ENCODE results near the gene PRR30.

Gene PRR30

GRCh38 chr2:27096748-27097297, 42.4 kb downstream of the PRR30 start:
- no peak for DNase-seq

GRCh38 chr2:27095745-27096651, 43.2 kb downstream of the PRR30 start:
- DNase-seq: peak; percentile 58

GRCh38 chr2:27095427-27095744, 43.8 kb downstream of the PRR30 start:
- DNase-seq: no peak

GRCh38 chr2:27094353-27094984, 44.7 kb downstream of the PRR30 start:
- DNase-seq: no peak

GRCh38 chr2:27093430-27094352, 45.5 kb downstream of the PRR30 start:
- no peak for DNase-seq

- no peak for DNase-seq
Measured at GRCh38 chr2:27092696-27093429, 46.3 kb downstream of the PRR30 start.

GRCh38 chr2:27091746-27092695, 47.2 kb downstream of the PRR30 start:
- no peak for DNase-seq

GRCh38 chr2:27089111-27089954, 49.9 kb downstream of the PRR30 start:
- no peak for DNase-seq

- no peak for DNase-seq
Measured at GRCh38 chr2:27088634-27089033, 50.6 kb downstream of the PRR30 start.

GRCh38 chr2:27087823-27088410, 51.3 kb downstream of the PRR30 start:
- no peak for DNase-seq
